ENCODE measurements around the gene CSMD2. TPM values are rescaled to one million over a fixed set of nuclear protein-coding genes. Genes with fewer than 3 reads are reported as not detected.

The CSMD2 gene
- total and polyA plus RNA-seq, 2 of the 4 experiments (the other 2 are of a cell fraction): under 0.01 to 0.36 TPM

GRCh38 chr1:33470495-33471012 is 694.5 kb downstream of the CSMD2 start:
- peaks cover 27% of the 10 kb centered on the region for H3K9me1 ChIP-seq (ENCODE audit: insufficient read depth, low read length)
- no peaks in the 10 kb centered on the region for H3K36me3 ChIP-seq (ENCODE audit: control insufficient read depth, insufficient read depth, low read length)
- peak overlapping the region; percentile 76; the same call in 1 of the 2 replicates for H2BK20ac ChIP-seq (ENCODE audit: low read depth, low read length)
- H3K4me2 ChIP-seq (ENCODE audit: low read depth, low read length): peak overlapping the region; percentile 46
- peak overlapping the region in 1 of 2 experiments; percentile 74; a peak in 1 of 4 replicates for H4K8ac ChIP-seq (ENCODE audit: low read depth in 2 of 2, low read length in 2 of 2)
- no peak overlapping the region for H3K56ac ChIP-seq (ENCODE audit: extremely low read depth, insufficient read depth, low read length)
- WGBS, 2 experiments (ENCODE audit: extremely low coverage in 2 of 2, insufficient read length in 1 of 2): no CpG with 5 or more reads among the region's 11 CpGs
- H3K23ac ChIP-seq (ENCODE audit: low read depth, low read length): no peak overlapping the region
- H3K27ac ChIP-seq (ENCODE audit: insufficient read depth, low read length): peak overlapping the region; percentile 58
- H2BK15ac ChIP-seq (ENCODE audit: low read depth, low read length): peak overlapping the region; percentile 55; the same call in 1 of the 3 replicates
- intact Hi-C loops (cut with micrococcal nuclease): loop anchor here (1.0 to 5.0 kb wide), 6 partner anchors 103 to 343 kb away; partner anchors contain the start of gene TRIM62
- no TSS peak for BruUV-seq (replicated peaks)
- H4K20me1 ChIP-seq (ENCODE audit: insufficient read depth, low read length): no peaks in the 10 kb centered on the region
- in situ Hi-C loops (cut with MboI; ENCODE audit: low sequenced_read_pairs): no loop called here
- peak overlapping the region; percentile 29; the same call in 1 of the 2 replicates for H2AK5ac ChIP-seq (ENCODE audit: low read depth, low read length)
- peaks cover 17 to 27% of the 10 kb centered on the region in 2 experiments for H3K79me1 ChIP-seq (ENCODE audit: low read depth in 1 of 2, low read length in 2 of 2)
- ChIA-PET POLR2A (ENCODE audit: unreplicated experiment) (no interaction called here), CTCF (interaction anchor here (0.6 to 3.1 kb wide), 7 partner anchors 12 to 175 kb away, joined by 3 to 26 read pairs (median 8); no protein-coding TSS in a partner anchor)
- DNase-seq (peak; percentile 88), ATAC-seq (ENCODE audit: low read depth) (peak; percentile 73)
- H3K14ac ChIP-seq (replicated peaks; ENCODE audit: low read depth, low read length): peak overlapping the region; percentile 46; the same call in 1 of the 2 replicates
- peak overlapping the region; percentile 70 for H3K4ac ChIP-seq (ENCODE audit: low read depth, low read length)
- H4K5ac ChIP-seq (ENCODE audit: low read depth, low read length): peak overlapping the region; percentile 58
- no peaks in the 10 kb centered on the region for H3K27me3 ChIP-seq (ENCODE audit: control insufficient read depth, insufficient read depth, low read length)
- peaks cover 16% of the 10 kb centered on the region for H3K4me1 ChIP-seq (ENCODE audit: control insufficient read depth, insufficient read depth, low read length)
- peak; percentile 97 for TF ChIP-seq RAD21 (IDR thresholded peaks at IDR 0.05; ENCODE audit: low read length)
- peak; percentile 74 for TF ChIP-seq USF2 (IDR thresholded peaks at IDR 0.05; ENCODE audit: low read depth, low read length)
- 0 out of 2 replicates have a peak, but pooled peaks have one; percentile 24 for TF ChIP-seq POLR2A (IDR thresholded peaks at IDR 0.05; ENCODE audit: low read depth, low read length)
- TF ChIP-seq MXI1 (IDR thresholded peaks at IDR 0.05; ENCODE audit: borderline replicate concordance, low read depth, low read length): no peak
- no peak; the same call in 1 of the 2 replicates for TF ChIP-seq MAZ (IDR thresholded peaks at IDR 0.05; ENCODE audit: borderline replicate concordance, low read depth, low read length)
- TF ChIP-seq CTCF (conservative IDR thresholded peaks at IDR 0.05; ENCODE audit: low read depth, low read length): peak; percentile 95
- TF ChIP-seq SMC3 (IDR thresholded peaks at IDR 0.05; ENCODE audit: low read depth, low read length): peak; percentile 88
- TF ChIP-seq RCOR1 (IDR thresholded peaks at IDR 0.05; ENCODE audit: insufficient replicate concordance, low read length): no peak
- TF ChIP-seq NFE2L2 (IDR thresholded peaks at IDR 0.05; ENCODE audit: low read depth, low read length): no peak
- TF ChIP-seq BHLHE40 (IDR thresholded peaks at IDR 0.05; ENCODE audit: low read depth, low read length): no peak; the same call in 1 of the 2 replicates
- TF ChIP-seq FOS (IDR thresholded peaks at IDR 0.05; ENCODE audit: low read depth, low read length): no peak
- H4K91ac ChIP-seq (ENCODE audit: insufficient read depth, low read depth, low read length): 0 out of 2 replicates have a peak overlapping the region, but pooled peaks have one; percentile 3
- peak overlapping the region; percentile 72 for H2BK5ac ChIP-seq (ENCODE audit: low read depth, low read length, poor library complexity, severe bottlenecking)
- no peak overlapping the region for H3K4me3 ChIP-seq (ENCODE audit: insufficient read depth, low read depth, low read length)
- peak overlapping the region; percentile 93 for H2AFZ ChIP-seq (replicated peaks; ENCODE audit: low read length, poor library complexity)
- H3K9me3 ChIP-seq (ENCODE audit: control insufficient read depth, insufficient read depth, low read length): no peaks in the 10 kb centered on the region
- dilution Hi-C loops (cut with HindIII; ENCODE audit: low sequenced_read_pairs, unreplicated experiment): no loop called here
- peak overlapping the region; percentile 41; the same call in 1 of the 2 replicates for H3K9ac ChIP-seq (ENCODE audit: low read depth, low read length)
- peak overlapping the region; percentile 38 for H2AK9ac ChIP-seq (replicated peaks; ENCODE audit: low read depth, low read length, poor library complexity)
- H3K18ac ChIP-seq (ENCODE audit: low read depth, low read length): peak overlapping the region; percentile 35
- peak overlapping the region; percentile 65 for H2BK120ac ChIP-seq (ENCODE audit: low read depth, low read length)
